OCI-LY7 (cell line): ENCODE results near the gene ZDHHC5. TPM values are rescaled to one million over a fixed set of nuclear protein-coding genes. Genes with fewer than 3 reads are reported as not detected.

ENCODE experiments used
- BruUV-seq: library from RNA; stranded (reverse); fragments of 400-500 nt; replicated peaks from 2 replicates; lab custom pipeline; 2021; lab: Mats Ljungman, UMichigan
- CTCF ChIA-PET: fragments of 300-600 bp; sonication (Branson Sonifier 250); formaldehyde crosslinking; loops from one replicate; lab custom pipeline; 2022; ENCODE audit warnings: antibody characterized with exemption; ENCODE audit not compliant: unreplicated experiment; lab: Charles Lee
- POLR2A ChIA-PET: fragments of 300-600 bp; sonication (Branson Sonifier 250); formaldehyde crosslinking; loops from one replicate; lab custom pipeline; 2022; ENCODE audit warnings: antibody characterized with exemption; lab: Charles Lee
- DNase-seq: peaks from one replicate; pipeline ENCODE4 v3.0.0-alpha.2; 2015; ENCODE audit warnings: low spot score
- H2AFZ ChIP-seq: fragments of 200-600 bp; sonication (generic), shearing (Covaris generic); 2 replicates; pipeline ENCODE4 v1.6.1; 2014; ENCODE audit warnings: mild to moderate bottlenecking, antibody characterized with exemption, low read length, moderate library complexity
- H3K27ac ChIP-seq: fragments of 200-600 bp; sonication (generic); 2 replicates; pipeline ENCODE4 v1.5.1; 2014; ENCODE audit warnings: mixed run types, low read depth, mild to moderate bottlenecking, moderate library complexity, low read length, inconsistent platforms; ENCODE audit not compliant: poor library complexity, severe bottlenecking
- H3K36me3 ChIP-seq: fragments of 200-600 bp; sonication (generic); 2 replicates; pipeline ENCODE4 v1.6.1; 2014; ENCODE audit warnings: mild to moderate bottlenecking, antibody characterized with exemption, low read length, moderate library complexity, mixed read lengths; ENCODE audit not compliant: insufficient read depth
- H3K4me1 ChIP-seq: fragments of 200-600 bp; sonication (generic); 2 replicates; pipeline ENCODE4 v1.5.1; 2014; ENCODE audit warnings: mild to moderate bottlenecking, low read length; ENCODE audit not compliant: insufficient read depth, poor library complexity, severe bottlenecking
- H3K4me2 ChIP-seq: fragments of 200-600 bp; sonication (generic); 2 replicates; pipeline ENCODE4 v1.6.1; 2014; ENCODE audit warnings: mild to moderate bottlenecking, low read length
- H3K4me3 ChIP-seq: fragments of 200-600 bp; sonication (generic); 2 replicates; pipeline ENCODE4 v1.5.1; 2014; ENCODE audit warnings: mild to moderate bottlenecking, low read depth, low read length; ENCODE audit not compliant: poor library complexity, severe bottlenecking
- H3K79me2 ChIP-seq: fragments of 200-600 bp; sonication (generic); 2 replicates; pipeline ENCODE4 v1.6.1; 2016; ENCODE audit warnings: low read depth, mild to moderate bottlenecking, low read length, moderate library complexity, mixed read lengths; ENCODE audit not compliant: insufficient read depth
- H3K9me2 ChIP-seq: fragments of 200-600 bp; sonication (generic); 2 replicates; pipeline ENCODE4 v1.6.1; 2016; ENCODE audit warnings: mild to moderate bottlenecking, low read length, mixed read lengths; ENCODE audit not compliant: insufficient read depth
- H3K9me3 ChIP-seq: fragments of 200-600 bp; sonication (generic); 2 replicates; pipeline ENCODE4 v1.6.1; 2014; ENCODE audit warnings: mild to moderate bottlenecking, mixed run types, low read length, mixed read lengths
- H4K20me1 ChIP-seq: fragments of 200-600 bp; sonication (generic); 2 replicates; pipeline ENCODE4 v1.6.1; 2014; ENCODE audit warnings: mild to moderate bottlenecking, antibody characterized with exemption, low read length, moderate library complexity, mixed read lengths; ENCODE audit not compliant: insufficient read depth
- CTCF ChIP-seq: fragments of 200-600 bp; sonication (generic); conservative IDR thresholded peaks from 2 replicates; pipeline ENCODE4 v1.5.1; 2014; ENCODE audit warnings: mild to moderate bottlenecking, antibody characterized with exemption, low read length, moderate library complexity, mixed read lengths
- EZH2phosphoT487 ChIP-seq: fragments of 200-600 bp; sonication (generic); IDR thresholded peaks from 2 replicates; pipeline ENCODE4 v1.6.1; 2018; ENCODE audit warnings: low read depth, borderline replicate concordance, mild to moderate bottlenecking, mixed run types, antibody characterized with exemption, low read length, moderate library complexity, mixed read lengths
- intact Hi-C: fragments of 100-400 bp; cut with micrococcal nuclease; formaldehyde crosslinking; loops from one replicate; pipeline ENCODE4 v1.10.0; 2022; ENCODE audit not compliant: unreplicated experiment
- total RNA-seq, 2 experiments: library from RNA; depleted of rRNA in 1 of 2; stranded (reverse); fragments of >200 nt in 1 of 2; shearing (Covaris generic) in 1 of 2; gene quantifications; 2 replicates each; pipeline ENCODE4 v1.2.3, GENCODE V29; 2014 to 2022

ZDHHC5 gene
- total RNA-seq, 2 experiments from 2014 or later, result 27.5 to 57.4 TPM

GRCh38 chr11:57624864-57625263 lies 43.0 kb upstream of the ZDHHC5 start:
- H3K4me2 ChIP-seq, result no peak overlapping the region
- CTCF ChIA-PET, result no interaction called here
- DNase-seq, result no peak
- no peaks in the 10 kb centered on the region for H3K9me2 ChIP-seq
- no peak for TF ChIP-seq EZH2phosphoT487
- TF ChIP-seq CTCF, result no peak
- intact Hi-C loops, result loop anchor here (5.0 kb wide), 1 partner anchor 38 kb away; no protein-coding TSS in a partner anchor
- no peak overlapping the region for H3K4me3 ChIP-seq
- no peaks in the 10 kb centered on the region for H3K79me2 ChIP-seq
- H4K20me1 ChIP-seq, result no peaks in the 10 kb centered on the region
- H3K9me3 ChIP-seq, result peaks cover 7% of the 10 kb centered on the region
- H3K4me1 ChIP-seq, result no peaks in the 10 kb centered on the region
- no peak overlapping the region for H3K27ac ChIP-seq
- BruUV-seq, result no TSS peak
- no peaks in the 10 kb centered on the region for H3K36me3 ChIP-seq
- POLR2A ChIA-PET, result no interaction called here
- H2AFZ ChIP-seq, result no peak overlapping the region

GRCh38 chr11:57626895-57627294 lies 41.0 kb upstream of the ZDHHC5 start:
- DNase-seq, result no peak
- no peak overlapping the region for H3K4me3 ChIP-seq
- no peaks in the 10 kb centered on the region for H3K79me2 ChIP-seq
- intact Hi-C loops, result loop anchor here (5.0 kb wide), 1 partner anchor 40 kb away; no protein-coding TSS in a partner anchor
- H3K9me3 ChIP-seq, result no peaks in the 10 kb centered on the region
- no peaks in the 10 kb centered on the region for H3K36me3 ChIP-seq
- no peak overlapping the region for H2AFZ ChIP-seq
- no TSS peak for BruUV-seq
- POLR2A ChIA-PET, result interaction anchor here (0.8 to 2.6 kb wide), 2 partner anchors 13 to 18 kb away, joined by 4 to 7 read pairs; no protein-coding TSS in a partner anchor
- H3K4me1 ChIP-seq, result no peaks in the 10 kb centered on the region
- H3K27ac ChIP-seq, result no peak overlapping the region
- no peaks in the 10 kb centered on the region for H4K20me1 ChIP-seq
- TF ChIP-seq EZH2phosphoT487, result no peak
- CTCF ChIA-PET, result no interaction called here
- H3K4me2 ChIP-seq, result no peak overlapping the region
- no peaks in the 10 kb centered on the region for H3K9me2 ChIP-seq

GRCh38 chr11:57630171-57630570 lies 37.7 kb upstream of the ZDHHC5 start:
- Histone ChIP-seq H3K9me3 (no peaks in the 10 kb centered on the region), H3K9me2 (no peaks in the 10 kb centered on the region), H3K27ac (no peak overlapping the region), H4K20me1 (no peaks in the 10 kb centered on the region), H3K79me2 (no peaks in the 10 kb centered on the region), H3K36me3 (no peaks in the 10 kb centered on the region), H2AFZ (no peak overlapping the region), H3K4me2 (no peak overlapping the region), H3K4me3 (no peak overlapping the region), H3K4me1 (no peaks in the 10 kb centered on the region)
- intact Hi-C loops, result no loop called here
- ChIA-PET POLR2A (no interaction called here), CTCF (no interaction called here)
- DNase-seq, result no peak
- no TSS peak for BruUV-seq
- TF ChIP-seq CTCF (no peak), EZH2phosphoT487 (no peak)
